ENCODE data around the gene CXCL17. TPM values are rescaled to one million over a fixed set of nuclear protein-coding genes. Genes with fewer than 3 reads are reported as not detected.
A peak's percentile ranks its signal among the peaks of the same experiment; 100 is the strongest.

The CXCL17 gene
- total RNA-seq, 1 donor from 2014 or later = not detected

DNA sequence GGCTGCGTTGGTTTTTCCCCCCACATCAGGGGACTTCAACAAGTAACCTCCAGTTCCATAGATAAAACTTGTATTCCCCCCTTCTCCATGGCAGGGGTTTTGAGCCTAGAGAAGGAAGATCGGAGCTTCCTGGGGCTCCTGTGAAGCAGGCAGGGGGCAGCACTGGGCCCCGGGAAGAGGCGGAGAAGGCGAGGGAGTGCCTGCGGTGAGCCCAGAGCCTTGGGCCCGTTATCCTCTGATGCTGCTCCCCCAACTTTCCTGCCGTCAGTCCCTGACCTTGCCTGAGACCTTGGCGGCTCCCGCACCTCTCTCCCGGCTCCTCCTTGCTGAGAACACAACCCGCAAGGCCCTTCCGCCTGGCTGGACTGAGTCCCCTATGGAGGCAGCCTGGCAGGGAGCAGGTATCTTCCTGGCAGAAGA, 18.0 kb downstream of the CXCL17 start:
- DNase-seq (ENCODE audit: low read depth) = no peak

DNA sequence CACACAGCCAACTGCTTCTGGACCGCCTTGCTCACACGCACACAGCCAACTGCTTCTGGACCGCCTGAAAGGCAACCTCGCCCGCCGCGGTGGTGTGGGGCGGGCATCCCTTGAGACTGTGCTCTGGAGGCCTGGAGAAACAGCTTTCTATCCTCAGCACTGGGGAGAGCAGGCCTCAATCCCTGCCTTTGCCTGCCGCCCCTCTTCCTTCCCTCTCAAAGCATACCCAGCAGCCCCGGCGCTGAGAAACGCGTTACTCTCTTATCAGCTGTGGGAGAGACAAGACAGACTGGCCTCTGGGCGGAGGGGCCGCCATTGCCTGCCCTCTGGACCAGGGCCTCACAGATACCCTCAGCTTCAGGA, 18.4 kb downstream of the CXCL17 start:
- DNase-seq (ENCODE audit: low read depth) = no peak

DNA sequence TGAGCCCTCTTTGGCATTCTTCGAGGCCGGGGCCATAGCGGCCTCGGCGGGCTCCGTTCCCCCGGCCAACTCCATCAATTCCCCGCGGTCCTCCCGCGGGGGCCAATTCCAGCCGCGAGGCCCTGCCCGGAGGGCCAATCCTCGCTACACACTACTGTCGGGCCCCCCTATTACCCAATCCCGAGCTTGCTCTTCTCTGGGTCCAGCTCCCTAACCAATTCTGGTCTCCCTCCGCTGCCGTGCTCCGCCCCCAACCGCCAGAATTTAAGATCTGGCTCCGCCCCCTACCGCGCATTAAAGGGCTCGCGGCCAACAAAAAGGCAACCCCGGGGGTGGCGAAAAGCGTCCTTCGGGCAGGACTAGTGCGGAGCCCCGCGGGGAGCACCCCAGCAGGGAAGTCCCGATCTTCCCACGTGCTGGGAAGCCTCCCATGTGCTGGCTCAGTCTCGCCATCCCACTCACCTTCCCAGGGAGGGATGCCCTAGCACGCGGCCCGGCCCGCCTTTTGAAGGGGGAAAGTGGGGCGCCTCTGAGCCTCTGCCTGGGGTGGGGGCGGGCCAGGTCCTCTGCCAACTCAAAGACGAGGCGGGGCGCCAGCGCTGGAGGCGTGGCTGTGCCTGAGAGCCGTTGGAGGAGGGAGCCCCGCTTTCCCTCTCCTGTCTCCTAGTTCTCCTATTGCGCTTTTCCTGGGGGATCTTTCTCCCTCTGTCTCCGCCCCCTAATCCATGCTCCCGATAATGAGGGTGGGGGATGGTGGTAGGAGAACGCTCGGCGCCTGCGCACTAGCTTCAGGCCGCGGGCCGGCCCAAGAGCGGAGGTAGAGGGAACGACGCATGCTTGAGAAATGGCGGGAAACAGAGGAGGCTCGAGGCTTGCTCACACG, 19.0 kb downstream of the CXCL17 start:
- DNase-seq (ENCODE audit: low read depth) = peak; percentile 82

DNA sequence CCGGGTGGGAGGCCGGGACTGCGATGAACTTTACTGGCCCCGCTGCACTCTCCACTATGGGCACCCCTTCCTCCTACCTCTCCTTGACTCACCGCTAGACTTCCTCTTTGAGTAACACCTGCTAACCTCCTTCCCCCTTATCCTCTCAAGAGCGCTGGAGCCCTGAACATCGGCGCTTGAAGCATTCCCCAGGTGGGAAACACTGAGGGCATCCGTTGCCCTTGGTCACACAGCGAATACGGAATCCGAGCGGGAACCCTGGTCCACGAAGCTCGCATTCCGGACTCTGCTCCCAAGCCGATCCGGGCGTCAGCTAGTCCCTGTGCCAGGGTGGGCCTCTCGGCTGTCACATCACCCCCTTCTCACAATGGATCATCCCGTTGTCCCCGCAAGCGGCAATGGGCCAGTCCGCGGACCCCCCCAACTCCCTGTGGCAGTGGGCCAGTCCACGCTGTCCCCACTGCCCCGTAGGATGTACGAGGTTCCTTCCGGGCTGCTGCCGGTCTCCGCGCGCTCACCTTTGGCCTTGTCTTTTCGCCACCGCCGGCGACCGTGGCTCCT, 19.8 kb downstream of the CXCL17 start:
- DNase-seq (ENCODE audit: low read depth) = no peak

DNA sequence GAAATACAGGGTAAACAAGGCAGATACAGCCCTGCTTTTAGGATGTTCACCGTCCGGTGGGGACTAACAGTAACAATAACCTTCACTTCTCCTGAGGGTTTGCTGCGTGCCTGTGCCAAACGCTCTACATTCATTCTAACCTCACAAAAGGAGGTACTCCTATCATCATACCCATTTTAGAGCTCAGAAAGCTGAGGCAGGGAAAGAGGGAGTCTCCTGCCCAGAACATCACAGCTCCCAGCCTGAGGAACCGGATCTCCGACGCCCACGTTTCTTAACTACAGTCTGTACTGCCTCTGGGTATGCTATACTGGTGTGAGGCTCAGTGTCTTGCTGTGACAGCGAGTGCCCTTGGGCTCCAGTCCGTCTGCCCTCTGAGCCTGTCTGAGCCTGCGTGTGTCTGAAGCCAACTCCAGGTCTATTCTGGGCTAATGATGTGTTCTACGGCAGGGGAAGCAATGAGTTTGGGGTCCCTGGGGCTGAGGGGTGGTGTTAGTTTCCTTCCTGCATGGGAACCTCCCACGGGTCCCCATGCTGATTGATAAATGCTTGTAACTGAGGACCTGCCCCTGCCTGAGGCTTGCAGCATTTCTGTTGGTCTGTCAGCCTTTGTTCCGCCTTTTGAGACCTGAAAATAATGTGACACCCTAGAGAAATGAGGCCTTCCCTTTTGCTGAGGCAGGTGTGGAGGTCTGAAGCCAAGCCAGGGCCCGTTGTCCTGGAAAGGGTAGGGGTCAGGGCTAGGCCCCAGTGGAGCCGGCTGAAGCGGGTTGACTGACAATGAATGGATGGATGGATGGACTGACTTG, 20.4 kb downstream of the CXCL17 start:
- DNase-seq (ENCODE audit: low read depth) = no peak

DNA sequence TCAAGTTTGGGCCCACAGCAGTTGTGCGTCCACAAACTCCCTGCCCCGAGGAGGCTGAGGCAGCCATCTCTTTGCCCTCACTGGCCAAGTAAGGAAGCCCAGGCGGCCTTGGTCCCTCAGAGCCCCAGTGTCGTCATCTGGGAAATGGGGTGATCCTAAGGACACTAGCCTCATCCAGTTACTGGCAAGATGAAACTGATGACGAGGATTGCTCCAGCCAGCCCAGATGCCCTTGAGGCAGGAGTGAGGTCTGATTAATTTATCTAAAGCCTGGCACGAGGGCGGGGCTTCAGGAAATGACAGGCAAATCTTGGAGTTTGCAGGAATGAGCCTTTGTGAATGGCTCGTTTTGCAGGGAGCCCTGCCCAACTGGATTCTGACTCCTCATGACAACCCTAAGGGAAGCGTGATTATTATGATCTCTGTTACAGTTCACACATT, 21.1 kb downstream of the CXCL17 start:
- DNase-seq (ENCODE audit: low read depth) = no peak

DNA sequence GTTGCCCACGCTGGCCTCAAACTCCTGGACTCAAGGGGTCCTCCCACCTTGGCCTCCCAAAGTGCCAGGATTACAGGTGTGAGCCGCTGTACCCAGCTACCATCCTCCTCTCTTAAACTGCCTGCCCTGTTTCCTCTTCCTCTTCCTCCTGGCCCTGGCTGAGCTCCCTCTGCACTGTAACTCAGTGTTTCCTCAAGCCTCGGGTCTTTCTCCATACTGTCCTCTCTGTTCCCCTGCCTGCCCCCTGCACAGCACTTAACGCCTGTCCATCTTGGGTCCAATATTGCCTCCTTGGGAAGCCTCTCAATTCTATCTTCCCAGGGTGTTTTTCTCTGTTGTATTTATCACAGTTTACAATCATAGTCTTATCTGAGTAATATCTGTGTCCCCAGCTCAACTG, 21.6 kb downstream of the CXCL17 start:
- DNase-seq (ENCODE audit: low read depth) = no peak

DNA sequence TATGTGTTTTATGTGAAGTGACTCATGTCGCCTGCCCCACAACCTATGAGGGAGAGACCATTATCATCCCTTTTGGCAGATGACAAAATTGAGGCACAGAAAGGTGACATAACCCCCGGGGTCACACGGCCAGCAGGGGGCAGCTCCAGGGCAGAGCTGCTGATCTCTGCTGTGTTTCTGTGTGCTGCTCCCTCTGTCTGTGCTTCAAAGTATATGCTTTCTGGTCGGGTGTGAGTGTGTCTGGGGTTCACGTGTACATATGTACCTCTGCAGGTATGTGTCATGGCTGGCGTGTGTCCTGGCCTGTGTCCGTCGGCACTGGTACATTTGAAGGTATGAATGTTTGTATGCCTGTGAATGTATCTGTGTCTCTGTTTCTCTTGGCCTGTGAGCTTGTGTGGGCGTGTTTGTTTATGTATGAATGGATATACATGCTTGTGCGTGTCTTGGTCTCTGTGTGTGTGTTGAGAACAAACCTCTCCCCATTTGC, 22.6 kb downstream of the CXCL17 start:
- DNase-seq (ENCODE audit: low read depth) = no peak

DNA sequence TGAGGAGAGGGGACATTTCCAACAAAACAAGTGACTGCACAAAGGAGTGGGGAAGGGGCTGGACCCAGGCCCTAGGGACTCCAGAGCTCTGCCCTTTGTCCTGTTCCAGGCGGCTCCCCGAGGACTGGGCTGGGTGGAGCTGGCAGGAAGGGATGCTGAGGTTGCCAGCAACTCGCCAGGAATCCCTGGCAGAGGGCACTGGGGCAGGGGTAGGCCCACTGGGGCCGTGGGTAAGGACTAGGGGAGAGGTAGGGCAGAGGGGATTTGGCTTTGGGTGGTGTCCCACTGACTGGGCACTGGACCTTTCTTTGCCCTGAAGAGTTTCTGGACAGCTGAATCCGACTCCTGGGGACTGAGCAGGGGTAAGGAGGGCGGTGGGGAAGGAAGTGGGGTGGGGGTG, 23.4 kb downstream of the CXCL17 start:
- no peak for DNase-seq (ENCODE audit: low read depth)

DNA sequence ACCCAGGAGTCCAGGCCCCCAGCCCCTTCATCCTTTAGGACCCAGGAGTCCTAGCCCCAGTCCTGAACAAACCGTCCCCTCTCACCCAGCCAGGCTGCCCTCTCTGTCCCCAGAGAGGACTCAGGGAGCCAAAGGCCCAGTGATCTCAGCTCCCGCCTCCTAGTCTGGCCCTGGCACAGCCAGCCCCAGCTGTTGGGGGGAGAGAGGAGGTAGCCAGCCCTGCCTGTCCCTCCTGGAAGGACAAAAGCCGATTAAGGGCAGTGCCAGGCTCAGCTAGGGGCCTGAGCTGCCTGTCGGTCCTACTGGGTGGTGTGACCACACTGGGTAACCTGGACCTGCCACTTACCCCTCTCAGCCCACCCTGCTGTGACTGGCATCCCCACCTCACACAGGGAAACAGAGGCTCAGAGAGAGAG, 30.1 kb downstream of the CXCL17 start:
- no peak for DNase-seq (ENCODE audit: low read depth)

DNA sequence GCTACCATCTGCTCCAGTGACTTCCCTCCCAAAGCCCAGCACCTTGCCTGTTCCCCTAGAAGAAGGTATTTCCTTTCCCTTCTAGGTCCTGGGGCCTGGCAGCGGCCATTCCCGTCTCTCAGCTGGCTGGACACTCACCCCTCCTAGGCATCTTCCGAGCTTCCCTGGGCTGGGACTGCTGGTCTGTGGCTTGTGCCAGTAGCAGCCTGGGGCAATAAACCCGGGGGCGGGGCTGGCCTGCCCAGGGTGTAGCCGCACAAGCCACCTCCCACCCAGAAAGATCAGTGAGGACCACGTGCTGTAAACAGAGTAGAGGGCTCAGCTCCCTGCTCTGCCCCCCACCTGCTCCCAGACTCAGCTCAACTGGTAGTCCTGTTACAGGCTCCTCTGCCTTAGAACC, 30.5 kb downstream of the CXCL17 start:
- DNase-seq (ENCODE audit: low read depth) = no peak

DNA sequence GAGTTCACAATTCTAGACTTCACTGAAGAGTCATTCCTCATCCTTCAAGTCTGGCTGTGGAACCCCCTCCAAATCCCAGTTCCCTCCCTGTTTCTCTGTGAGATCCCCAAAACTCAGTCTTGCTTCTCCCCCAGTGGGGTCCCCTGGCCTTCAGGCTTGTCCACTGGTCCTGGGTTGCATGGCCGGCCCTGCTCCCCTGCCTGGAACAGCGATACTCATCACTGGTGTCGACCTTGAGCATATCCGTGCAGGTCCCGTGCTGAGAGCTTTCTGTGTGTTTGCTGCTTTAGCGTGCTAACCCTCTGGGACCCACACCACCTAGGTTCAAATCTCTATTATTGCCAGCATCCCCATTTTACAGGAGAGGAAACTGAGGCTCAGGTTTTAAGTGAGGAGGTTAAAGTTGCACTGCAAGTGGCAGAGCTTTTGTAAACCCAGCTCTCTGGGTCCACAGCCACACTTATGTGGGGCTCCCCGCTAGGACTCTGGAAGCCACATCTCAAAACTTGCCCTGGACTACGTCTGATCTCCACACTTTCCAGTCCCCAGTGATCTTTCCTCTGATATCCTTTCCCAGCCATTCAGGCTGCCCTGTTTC, 31.1 kb downstream of the CXCL17 start:
- no peak for DNase-seq (ENCODE audit: low read depth)

DNA sequence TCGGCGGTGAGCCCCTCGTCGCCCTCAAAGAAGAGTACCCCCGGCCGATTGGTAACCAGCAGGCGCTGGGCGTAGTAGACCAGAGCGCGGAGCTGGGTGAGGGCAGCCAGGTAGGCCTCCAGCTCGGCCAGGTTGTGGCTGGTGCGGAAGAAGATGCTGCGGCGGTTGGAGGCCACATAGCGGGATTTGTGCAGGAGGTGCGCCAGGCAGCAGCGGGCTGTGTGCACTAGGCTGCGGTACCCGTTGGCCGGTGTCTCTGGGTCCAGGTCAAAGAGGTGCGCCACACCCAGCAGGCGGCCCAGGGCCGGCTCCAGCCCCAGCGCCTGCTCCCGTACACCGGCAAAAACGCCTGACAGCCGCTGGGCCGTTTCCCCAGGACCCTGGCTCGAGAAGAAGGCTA, 32.4 kb downstream of the CXCL17 start:
- no peak for DNase-seq (ENCODE audit: low read depth)

DNA sequence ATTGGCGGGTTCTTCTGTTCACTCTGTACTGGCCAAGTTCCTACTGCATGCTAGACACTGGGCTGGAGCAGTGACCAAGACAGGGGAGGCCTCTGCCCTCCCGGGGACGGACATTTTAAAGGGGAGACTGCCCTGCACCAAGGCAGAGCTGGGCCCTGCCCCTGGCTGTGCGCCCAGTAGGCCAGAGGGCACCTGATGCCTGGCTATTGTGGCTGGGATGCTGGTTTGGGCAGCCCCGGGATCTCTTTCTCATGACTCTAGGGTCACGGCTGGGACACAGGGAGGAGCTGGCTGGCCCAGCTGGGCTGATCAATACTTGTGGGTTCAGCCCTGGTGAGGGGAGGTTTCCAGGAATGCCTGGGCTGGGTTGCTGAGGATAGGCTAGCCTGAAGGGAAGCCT, 33.3 kb downstream of the CXCL17 start:
- no peak for DNase-seq (ENCODE audit: low read depth)

DNA sequence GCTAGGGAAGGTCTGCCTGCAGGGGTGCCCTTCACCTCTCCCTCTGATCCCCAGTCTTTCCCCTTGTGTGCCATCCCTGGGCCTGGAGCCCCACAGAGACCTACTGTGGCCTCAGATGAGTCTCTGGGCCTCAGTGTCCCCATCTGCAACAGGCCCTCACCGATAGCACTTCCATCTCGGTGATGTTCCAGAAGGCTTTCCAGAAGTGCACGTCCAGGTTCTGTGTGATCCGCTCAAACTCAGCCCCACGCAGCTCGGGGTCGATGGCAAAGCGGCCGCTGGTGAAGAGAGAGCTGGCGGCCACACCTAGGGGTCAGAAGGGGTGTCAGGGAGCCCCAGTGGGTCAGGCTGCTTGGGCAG, 35.0 kb downstream of the CXCL17 start:
- DNase-seq (ENCODE audit: low read depth) = no peak

DNA sequence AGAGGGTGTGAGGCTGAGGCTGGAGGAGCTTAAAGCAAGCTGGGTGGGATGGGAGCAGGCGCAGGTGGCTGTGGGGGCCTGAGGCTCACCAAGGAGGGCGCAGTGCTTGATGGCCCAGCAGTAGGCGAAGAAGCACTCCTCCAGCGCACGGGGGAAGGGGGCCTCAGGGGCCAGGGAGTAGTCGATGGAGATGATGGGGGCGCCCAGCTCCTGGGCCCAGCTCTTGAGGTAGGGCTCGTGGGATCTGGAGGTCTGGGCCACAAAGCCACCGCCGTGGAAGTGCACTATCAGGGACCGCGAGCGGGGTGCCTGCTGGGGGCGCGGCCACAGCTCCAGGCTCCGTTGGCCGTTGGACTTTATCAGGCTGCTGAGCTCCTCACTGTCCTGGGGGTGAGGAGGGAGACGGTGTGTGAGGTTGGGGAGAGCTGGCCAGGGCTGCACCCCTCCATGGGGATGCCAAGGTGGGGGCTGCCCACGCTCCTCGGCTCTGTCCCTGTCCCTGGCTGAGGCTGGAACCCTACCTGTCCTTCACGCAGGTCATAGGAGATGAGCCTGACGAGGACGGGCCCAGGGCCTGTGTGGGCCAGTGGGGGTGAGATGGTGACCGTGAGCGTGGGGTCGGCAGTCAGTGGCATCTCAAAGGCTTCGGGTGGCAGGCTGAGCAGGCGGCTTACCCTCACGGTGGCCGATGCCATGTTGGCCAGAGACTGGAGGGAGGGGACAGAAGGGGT, 35.5 kb downstream of the CXCL17 start:
- no peak for DNase-seq (ENCODE audit: low read depth)

DNA sequence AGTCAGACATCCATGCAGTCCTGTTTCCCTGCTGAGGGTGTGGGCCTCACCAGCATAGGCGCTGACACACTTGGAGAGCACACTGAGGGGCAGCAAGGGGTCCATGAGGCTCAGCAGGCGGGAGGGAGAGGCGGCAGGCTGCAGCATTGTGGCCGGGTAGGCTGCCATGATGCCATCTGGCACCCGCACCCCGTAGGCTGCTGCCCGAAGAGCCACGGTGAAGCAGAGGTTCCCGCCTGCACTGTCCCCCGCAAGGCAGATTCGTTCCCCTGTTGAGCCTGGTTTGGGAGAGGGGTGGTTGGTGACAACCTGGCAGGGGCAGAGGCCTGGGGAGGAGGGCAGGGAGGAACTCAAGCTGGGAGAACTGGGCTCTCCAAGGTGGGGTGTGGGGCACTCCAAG, 36.6 kb downstream of the CXCL17 start:
- DNase-seq (ENCODE audit: low read depth) = no peak

DNA sequence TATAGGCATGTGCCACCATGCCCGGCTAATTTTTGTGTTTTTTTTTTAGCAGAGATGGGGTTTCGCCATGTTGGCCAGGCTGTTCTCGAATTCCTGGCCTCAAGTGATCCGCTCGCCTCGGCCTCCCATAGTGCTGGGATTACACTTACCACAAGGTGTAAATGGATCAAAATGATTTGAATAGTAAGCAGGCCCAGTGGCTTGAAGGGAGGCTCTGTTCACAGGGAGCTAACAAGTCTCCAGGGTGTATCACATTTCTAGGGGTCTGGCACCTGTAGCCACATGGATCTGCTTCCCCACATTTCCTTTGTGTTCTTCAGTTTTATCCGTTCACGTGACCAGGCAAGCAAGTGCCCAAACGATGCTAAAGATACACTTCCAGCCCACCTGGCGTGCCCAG, 39.2 kb downstream of the CXCL17 start:
- DNase-seq (ENCODE audit: low read depth) = no peak

DNA sequence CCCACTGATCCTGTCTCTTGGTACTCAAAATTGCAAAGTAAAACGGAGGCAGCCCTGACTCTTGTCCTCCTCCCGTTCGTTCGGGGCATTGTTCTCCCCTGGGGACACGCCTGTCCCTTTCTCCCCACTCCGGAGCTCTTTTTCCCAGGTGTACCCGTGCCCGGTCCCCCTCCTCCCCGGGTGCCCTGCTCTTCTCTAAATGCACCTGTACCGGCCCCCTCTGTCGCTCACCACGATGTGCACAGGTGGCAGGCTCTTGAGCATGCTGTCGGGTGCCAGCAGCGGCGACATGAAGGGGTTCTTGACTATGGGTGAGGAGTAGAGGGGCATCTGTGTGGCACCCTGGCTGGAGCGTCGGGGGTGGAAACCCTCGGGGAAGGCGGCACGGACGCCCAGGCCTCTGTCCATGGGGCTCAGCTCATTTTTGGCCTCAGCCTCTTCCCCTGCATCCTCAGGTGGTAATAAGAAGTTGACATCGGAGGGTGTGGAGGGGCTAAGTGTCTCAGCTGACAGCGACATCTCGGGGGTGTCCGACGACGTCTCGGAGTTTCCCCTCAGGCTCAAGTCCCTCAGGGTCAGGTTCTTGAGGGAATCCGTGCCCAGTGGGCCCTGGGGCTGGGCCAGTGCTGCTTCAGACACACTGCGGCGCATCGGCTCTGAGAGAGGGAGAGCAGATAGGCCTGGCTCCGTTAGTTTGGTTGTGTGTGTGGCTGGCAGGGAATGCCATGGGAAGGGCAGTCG, 40.2 kb downstream of the CXCL17 start:
- no peak for DNase-seq (ENCODE audit: low read depth)

DNA sequence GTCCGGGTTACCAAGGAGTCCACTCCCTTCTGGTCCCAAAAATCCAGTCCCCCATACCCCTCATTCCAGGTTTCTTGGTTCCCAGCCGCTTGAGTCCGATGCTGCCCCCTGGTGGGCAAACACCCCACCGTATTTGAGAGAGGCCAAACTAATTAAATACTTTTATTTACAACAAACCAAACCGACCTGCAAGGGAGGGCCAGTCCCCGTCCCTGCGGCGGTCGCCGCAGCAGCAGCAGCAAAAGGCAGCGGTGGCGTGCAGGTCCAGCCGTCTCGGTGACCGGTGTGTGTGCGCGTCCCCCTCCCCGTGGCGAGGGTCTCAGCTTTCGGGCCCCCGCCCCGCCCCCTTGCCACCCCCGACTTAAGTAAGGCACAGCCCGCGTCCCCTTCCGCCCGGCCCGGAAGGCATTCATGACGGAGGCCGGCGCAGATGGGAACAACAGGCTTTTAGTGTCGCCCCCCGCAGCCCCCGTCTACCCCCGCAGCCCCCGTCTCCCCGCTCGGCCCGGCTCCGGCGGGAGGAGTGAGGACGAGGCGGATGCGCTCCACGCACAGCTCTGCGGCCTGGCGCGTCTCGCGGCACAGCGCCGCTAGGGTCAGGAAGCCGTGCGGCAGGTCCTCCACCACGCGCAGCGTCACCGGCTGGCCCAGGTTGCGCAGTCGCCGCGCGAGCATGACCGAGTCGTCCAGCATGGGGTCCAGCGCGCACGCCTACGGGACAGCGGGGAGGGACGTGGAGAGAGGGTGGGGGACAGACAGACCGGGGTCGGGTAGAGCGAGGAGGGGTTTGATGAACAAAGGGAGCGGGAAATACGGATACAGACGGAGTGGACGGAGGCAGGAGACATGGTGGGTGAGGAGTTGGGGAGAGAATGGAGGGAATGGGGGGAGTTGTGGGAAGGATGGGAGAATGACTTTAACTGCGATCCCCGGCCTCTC, 41.1 kb downstream of the CXCL17 start:
- DNase-seq (ENCODE audit: low read depth) = peak; percentile 65
